Measurements from ENCODE around the gene PAX5.

PAX5 gene

DNA sequence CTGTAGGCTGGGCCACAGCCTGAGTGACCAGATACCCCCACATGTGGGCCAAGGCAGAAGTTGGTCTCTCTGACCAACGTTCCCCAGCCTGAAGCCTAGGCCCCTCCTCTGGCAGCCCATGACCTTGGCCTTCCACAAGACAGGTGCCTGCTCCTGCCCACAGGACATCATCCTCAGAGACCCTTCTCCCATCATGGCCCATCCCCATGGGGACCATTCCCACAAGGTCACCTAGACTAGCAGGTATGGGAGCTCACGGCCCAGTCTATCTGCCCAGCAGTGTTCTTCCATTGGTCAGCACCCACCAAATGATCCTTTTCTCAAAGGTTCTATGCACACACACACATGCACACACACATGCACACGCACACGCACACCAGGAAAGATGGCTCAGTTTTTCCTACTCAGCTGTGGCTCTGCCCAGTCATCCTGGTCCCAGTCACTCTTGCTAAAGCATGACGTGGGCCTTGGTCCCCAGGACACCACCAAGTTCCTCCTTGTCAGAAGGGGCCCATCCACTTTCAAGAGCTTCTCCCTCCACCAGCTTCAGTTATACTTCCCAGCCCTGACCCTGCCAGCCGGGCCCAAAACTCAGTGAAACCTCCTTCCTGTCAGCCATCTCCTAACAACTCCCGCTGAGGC is 65.4 kb downstream of the PAX5 start:
- Mint-ChIP-seq H3K36me3 (peaks cover 6% of the 10 kb centered on the region), H3K4me3 (no peak overlapping the region), H3K9me3 (no peaks in the 10 kb centered on the region), H3K4me1 (no peaks in the 10 kb centered on the region), H3K27ac (peak overlapping the region; percentile 26)
- ATAC-seq = peak; percentile 39
- no peak for DNase-seq (ENCODE audit: low spot score in 2 of 2)

- no peak overlapping the region for H3K27ac Mint-ChIP-seq
These were observed 66.1 kb downstream of the PAX5 start for GRCh38 chr9:36967997-36968396.

GRCh38 chr9:36966371-36967097 is 67.5 kb downstream of the PAX5 start:
- Mint-ChIP-seq H3K9me3 (no peaks in the 10 kb centered on the region), H3K4me1 (no peaks in the 10 kb centered on the region), H3K36me3 (no peaks in the 10 kb centered on the region), H3K27ac (no peak overlapping the region), H3K4me3 (no peak overlapping the region)
- ATAC-seq (no peak), DNase-seq (ENCODE audit: low spot score in 2 of 2) (no peak)

More at GRCh38 chr9:36967997-36968396, 66.1 kb downstream of the PAX5 start:
- no peak overlapping the region for H3K4me3 Mint-ChIP-seq
- H3K36me3 Mint-ChIP-seq = peaks cover 5% of the 10 kb centered on the region
- no peak for DNase-seq (ENCODE audit: low spot score in 2 of 2)
- no peak for ATAC-seq
- no peaks in the 10 kb centered on the region for H3K9me3 Mint-ChIP-seq
- no peaks in the 10 kb centered on the region for H3K4me1 Mint-ChIP-seq

DNA sequence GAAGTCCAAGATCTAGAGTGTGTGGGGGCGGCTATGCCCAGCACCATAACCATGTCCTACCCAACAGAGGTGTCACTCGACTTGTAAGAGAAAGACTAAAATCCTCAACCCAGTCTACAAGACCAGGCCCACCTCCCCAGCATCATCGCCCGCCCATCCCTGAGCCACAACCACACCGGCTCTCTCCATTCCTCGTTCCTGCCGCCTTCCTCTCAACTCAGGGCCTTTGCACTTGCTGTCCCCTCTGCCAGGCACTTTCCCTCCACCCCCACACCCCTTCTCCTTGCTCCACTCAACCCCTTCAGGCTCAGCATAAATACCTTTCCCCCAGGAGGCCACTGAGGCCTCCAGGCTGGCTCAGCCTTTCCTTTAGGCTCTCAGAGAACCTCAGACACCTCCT is 69.3 kb downstream of the PAX5 start:
- Mint-ChIP-seq H3K27ac (peak overlapping the region; percentile 13), H3K4me1 (no peaks in the 10 kb centered on the region), H3K4me3 (no peak overlapping the region), H3K9me3 (no peaks in the 10 kb centered on the region), H3K36me3 (no peaks in the 10 kb centered on the region)
- DNase-seq (ENCODE audit: low spot score in 2 of 2) (no peak), ATAC-seq (no peak)

DNA sequence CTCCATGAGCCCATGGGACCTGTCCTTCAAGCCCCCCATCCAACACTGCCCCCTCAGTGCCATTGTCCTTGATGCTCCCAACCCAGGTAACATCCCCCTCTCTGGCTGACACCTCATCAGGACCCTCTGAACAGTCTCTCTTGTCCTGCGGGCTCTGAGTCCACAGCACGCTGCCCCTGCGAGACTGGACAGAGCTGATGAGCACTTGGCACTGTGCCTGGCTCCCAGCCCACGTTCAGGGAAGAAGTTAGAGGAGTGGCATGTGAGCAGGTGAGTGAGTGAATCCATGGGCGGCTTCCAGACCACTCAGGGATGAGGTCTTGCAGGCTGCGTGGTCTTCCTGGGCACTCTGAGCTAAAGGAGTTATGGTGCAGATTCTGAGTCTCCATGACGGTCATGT is 70.7 kb downstream of the PAX5 start:
- Mint-ChIP-seq H3K4me3 (no peak overlapping the region), H3K27ac (no peak overlapping the region), H3K9me3 (no peaks in the 10 kb centered on the region), H3K4me1 (no peaks in the 10 kb centered on the region), H3K36me3 (no peaks in the 10 kb centered on the region)
- DNase-seq (ENCODE audit: low spot score in 2 of 2) (no peak), ATAC-seq (no peak)

DNA sequence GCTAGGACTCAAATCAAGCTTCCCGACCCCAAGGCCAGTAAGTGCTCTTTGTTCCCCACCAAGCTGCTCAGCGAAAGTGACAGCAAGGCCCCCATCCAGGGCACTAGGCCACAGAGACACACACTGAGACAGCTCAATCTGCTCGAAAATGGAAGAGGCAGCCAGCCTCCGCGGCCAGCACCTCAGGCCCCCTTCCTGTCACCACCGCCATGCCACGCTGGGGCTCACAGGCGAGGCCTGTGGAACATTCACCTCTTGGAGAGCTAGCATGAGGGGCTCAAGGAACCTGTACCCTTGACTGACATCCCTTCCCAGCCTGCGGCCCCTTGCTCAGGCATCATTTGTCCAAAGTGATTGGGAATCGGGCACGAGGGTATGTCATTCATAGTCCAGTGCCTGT is 71.4 kb downstream of the PAX5 start:
- ATAC-seq = no peak

DNA sequence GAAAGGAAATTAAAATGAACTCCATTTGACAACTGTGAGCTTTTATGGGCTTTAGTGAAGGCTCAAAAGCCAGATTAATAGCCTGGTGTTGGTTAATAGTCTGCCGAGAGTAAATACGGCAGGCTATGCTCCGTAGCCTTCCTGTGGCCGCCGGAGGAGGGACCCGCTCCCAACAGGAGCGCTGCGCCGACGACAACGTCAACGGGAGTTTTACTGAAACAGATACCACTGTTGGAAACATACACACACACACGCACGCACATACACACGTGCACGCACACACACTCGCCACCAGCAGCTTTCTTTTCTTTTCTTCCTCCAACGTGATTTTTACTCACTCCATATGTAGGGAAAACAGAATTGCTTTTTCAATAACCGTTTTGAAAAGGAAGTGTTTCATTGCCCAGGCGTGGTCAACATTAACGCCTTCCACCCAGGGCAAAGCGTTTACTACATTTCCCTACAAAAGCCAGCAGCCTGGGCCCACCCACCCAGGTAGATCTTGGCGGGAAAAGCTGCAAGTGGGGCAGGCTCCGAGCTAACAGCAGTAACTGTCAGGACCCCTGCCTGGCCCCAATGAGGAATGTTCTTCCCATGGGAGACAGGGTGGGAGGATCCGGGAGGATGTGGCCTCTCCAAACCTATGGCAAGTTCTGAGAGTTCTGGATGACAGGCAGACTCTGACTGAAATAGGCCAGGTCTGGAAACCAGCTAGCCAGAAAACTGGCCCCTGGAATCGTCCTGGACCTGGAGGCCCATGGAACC is 72.3 kb downstream of the PAX5 start:
- ATAC-seq (no peak), DNase-seq (ENCODE audit: low spot score in 2 of 2) (no peak)
- H3K4me1 Mint-ChIP-seq = no peaks in the 10 kb centered on the region
- H3K36me3 Mint-ChIP-seq = no peaks in the 10 kb centered on the region
- no peak overlapping the region for H3K27ac Mint-ChIP-seq
- H3K4me3 Mint-ChIP-seq = no peak overlapping the region
- H3K9me3 Mint-ChIP-seq = no peaks in the 10 kb centered on the region

More for the DNA sequence above, 71.4 kb downstream of the PAX5 start:
- H3K4me1 Mint-ChIP-seq = no peaks in the 10 kb centered on the region
- no peak overlapping the region for H3K4me3 Mint-ChIP-seq
- DNase-seq (ENCODE audit: low spot score in 2 of 2) = no peak
- no peak overlapping the region for H3K27ac Mint-ChIP-seq
- no peaks in the 10 kb centered on the region for H3K9me3 Mint-ChIP-seq
- no peaks in the 10 kb centered on the region for H3K36me3 Mint-ChIP-seq

- Mint-ChIP-seq H3K9me3 (no peaks in the 10 kb centered on the region), H3K4me3 (no peak overlapping the region), H3K36me3 (no peaks in the 10 kb centered on the region), H3K4me1 (no peaks in the 10 kb centered on the region), H3K27ac (no peak overlapping the region)
- DNase-seq (ENCODE audit: low spot score in 2 of 2) = no peak
- no peak for ATAC-seq
These were observed 73.0 kb downstream of the PAX5 start for GRCh38 chr9:36961051-36961450.

- ATAC-seq = no peak
- H3K9me3 Mint-ChIP-seq = no peaks in the 10 kb centered on the region
- H3K4me1 Mint-ChIP-seq = no peaks in the 10 kb centered on the region
- no peak overlapping the region for H3K4me3 Mint-ChIP-seq
- no peak for DNase-seq (ENCODE audit: low spot score in 2 of 2)
- H3K27ac Mint-ChIP-seq = no peak overlapping the region
- no peaks in the 10 kb centered on the region for H3K36me3 Mint-ChIP-seq
These were observed 73.5 kb downstream of the PAX5 start for GRCh38 chr9:36960575-36960955.

DNA sequence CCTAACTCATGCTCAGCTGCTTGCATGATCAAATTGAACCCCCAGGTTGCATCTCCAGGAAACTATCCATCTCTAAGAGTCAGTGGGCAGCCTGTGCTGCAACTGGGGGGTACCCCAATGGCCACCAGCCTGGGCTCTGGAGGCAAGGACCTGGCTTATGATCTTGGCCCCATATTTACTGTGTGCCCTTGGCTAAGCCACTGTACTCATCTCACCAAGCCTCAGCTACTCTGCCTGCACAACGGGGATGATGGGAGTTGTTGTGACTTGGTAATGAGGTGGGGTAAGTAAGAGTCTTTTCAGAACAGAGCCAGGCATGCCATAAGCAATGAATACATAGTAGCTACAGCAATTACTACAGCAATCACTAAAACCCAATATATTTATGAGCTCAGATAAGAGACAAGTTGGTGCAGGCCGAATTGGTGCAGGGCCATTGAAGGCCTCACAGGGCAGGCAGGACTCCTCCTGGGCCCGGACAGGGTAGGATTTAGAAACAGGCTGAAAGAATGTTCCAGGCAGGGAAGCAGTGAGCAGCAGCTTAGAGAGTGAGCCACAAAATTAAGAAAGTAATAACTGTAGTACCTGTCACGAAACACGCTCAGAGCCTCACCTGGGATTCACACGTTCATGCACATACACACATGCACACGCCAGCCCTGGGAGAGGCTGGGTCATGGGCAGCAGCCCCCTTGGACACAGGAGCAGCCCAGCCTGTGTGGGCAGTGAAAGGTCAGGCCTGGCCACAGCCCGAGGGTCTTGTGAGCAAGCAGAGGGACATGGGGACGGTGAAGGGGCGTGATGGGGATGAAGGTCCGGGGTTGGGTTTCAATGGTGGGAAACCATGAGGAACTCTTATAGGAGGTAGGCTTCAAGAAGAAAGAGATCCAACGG is 74.1 kb downstream of the PAX5 start:
- no peak overlapping the region for H3K4me3 Mint-ChIP-seq
- no peaks in the 10 kb centered on the region for H3K9me3 Mint-ChIP-seq
- DNase-seq (ENCODE audit: low spot score in 2 of 2) (no peak), ATAC-seq (no peak)
- H3K36me3 Mint-ChIP-seq = no peaks in the 10 kb centered on the region
- no peak overlapping the region for H3K27ac Mint-ChIP-seq
- H3K4me1 Mint-ChIP-seq = no peaks in the 10 kb centered on the region

DNA sequence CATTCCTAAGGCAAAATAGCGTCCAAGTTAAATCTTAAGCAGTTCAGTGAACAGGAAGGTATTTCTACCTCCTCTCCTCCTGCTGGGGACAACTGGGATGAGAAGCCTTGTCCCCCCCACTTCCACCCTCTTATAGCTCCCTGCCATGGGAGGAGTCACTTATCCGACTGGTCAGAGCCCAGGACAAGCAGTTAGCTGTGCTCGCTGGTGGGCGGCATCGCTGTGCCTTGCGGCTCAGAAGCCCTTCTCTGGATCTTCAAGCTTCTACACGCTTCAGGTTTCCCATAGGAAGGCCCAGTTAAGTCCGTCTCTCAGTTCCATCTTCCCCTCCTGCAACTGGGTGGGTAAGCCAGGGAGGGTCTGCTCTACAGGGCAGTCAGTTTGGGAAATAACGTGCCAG is 77.2 kb downstream of the PAX5 start:
- Mint-ChIP-seq H3K9me3 (peaks cover 3% of the 10 kb centered on the region), H3K4me1 (no peaks in the 10 kb centered on the region), H3K4me3 (no peak overlapping the region), H3K27ac (no peak overlapping the region), H3K36me3 (peaks cover 5% of the 10 kb centered on the region)
- DNase-seq (ENCODE audit: low spot score in 2 of 2) = no peak
- no peak for ATAC-seq

DNA sequence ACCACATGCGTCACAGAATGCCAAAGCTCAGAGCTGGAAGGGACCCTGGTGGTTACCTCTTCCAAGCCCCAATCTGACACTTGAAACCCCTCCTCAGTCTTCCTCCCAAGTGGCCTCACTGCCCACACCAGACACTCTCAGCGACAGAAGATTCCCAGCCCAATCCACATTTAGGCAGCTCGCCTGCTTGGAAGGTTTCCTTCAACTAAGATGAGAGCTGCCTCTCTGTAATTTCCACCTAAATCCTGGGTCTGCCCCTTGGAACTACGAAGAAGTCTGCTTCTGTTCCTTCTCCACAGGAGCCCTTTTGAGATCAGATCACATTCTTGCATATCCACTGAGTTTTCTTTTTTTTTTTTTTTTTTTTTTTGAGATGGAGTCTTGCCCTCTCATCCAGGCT is 83.7 kb downstream of the PAX5 start:
- Mint-ChIP-seq H3K27ac (no peak overlapping the region), H3K4me1 (no peaks in the 10 kb centered on the region), H3K36me3 (peaks cover 12% of the 10 kb centered on the region), H3K9me3 (peaks cover 3% of the 10 kb centered on the region), H3K4me3 (no peak overlapping the region)
- no peak for ATAC-seq
- DNase-seq (ENCODE audit: low spot score in 2 of 2) = no peak

GRCh38 chr9:36949466-36949865 is 84.6 kb downstream of the PAX5 start:
- H3K4me3 Mint-ChIP-seq = no peak overlapping the region
- ATAC-seq = peak; percentile 28
- peaks cover 12% of the 10 kb centered on the region for H3K36me3 Mint-ChIP-seq
- H3K27ac Mint-ChIP-seq = no peak overlapping the region
- peaks cover 3% of the 10 kb centered on the region for H3K9me3 Mint-ChIP-seq
- DNase-seq (ENCODE audit: low spot score in 2 of 2) = no peak
- H3K4me1 Mint-ChIP-seq = no peaks in the 10 kb centered on the region

- no peak for ATAC-seq
- no peak overlapping the region for H3K27ac Mint-ChIP-seq
- H3K4me1 Mint-ChIP-seq = no peaks in the 10 kb centered on the region
These were observed 86.0 kb downstream of the PAX5 start for GRCh38 chr9:36948051-36948450.

GRCh38 chr9:36946653-36947052 is 87.4 kb downstream of the PAX5 start:
- DNase-seq (ENCODE audit: low spot score in 2 of 2) = no peak
- H3K27ac Mint-ChIP-seq = no peak overlapping the region
- H3K4me1 Mint-ChIP-seq = no peaks in the 10 kb centered on the region
- peaks cover 7% of the 10 kb centered on the region for H3K36me3 Mint-ChIP-seq
- no peak for ATAC-seq
- H3K4me3 Mint-ChIP-seq = no peak overlapping the region
- no peaks in the 10 kb centered on the region for H3K9me3 Mint-ChIP-seq

More at GRCh38 chr9:36948051-36948450, 86.0 kb downstream of the PAX5 start:
- H3K4me3 Mint-ChIP-seq = no peak overlapping the region
- H3K9me3 Mint-ChIP-seq = no peaks in the 10 kb centered on the region
- H3K36me3 Mint-ChIP-seq = peaks cover 7% of the 10 kb centered on the region
- no peak for DNase-seq (ENCODE audit: low spot score in 2 of 2)

Measured in stimulated activated effector memory CD8-positive, alpha-beta T cell treated with anti-CD3 and anti-CD28 coated beads, Interleukin-12 subunit alpha, Interleukin-12 subunit beta, amount 100 ng/mL, for 72 hours (primary cell).